ENCODE data around the gene PRKG2.

PRKG2 gene

GRCh38 chr4:81049907-81050306 lies 165.1 kb downstream of the PRKG2 start:
- H3K27me3 ChIP-seq (ENCODE audit: control insufficient read depth, insufficient read depth, low read length) = no peaks in the 10 kb centered on the region
- H3K4me1 ChIP-seq (ENCODE audit: control insufficient read depth, insufficient read depth, low read length) = no peaks in the 10 kb centered on the region
- H3K36me3 ChIP-seq (ENCODE audit: control insufficient read depth, insufficient read depth, low read length) = no peaks in the 10 kb centered on the region
- no peak overlapping the region for H3K9ac ChIP-seq (ENCODE audit: low read depth, low read length)
- H3K4me3 ChIP-seq (ENCODE audit: low read depth, low read length) = no peak overlapping the region
- H3K9me3 ChIP-seq (ENCODE audit: control insufficient read depth, insufficient read depth, low read length) = no peaks in the 10 kb centered on the region

DNA sequence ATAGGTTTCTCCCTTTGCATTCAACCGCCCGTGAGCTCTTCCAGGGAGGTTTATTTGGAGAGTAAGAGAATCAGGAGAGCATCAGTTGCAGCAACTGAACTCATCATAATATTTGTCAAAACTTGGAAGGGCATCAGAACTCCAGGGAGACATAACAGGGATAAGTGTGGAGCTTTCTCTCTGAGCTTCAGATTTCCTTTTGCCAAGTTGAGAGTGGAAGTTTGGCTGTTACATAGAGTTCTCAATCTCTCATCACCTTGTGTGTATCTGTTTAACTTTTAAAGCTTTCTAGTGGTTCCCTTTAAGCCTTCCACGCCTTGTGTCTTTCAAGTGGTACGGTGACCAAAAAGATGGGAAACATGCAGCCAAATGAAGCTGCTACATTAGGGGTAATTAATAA lies 165.7 kb downstream of the PRKG2 start:
- Histone ChIP-seq H3K9me3 (ENCODE audit: control insufficient read depth, insufficient read depth, low read length) (no peaks in the 10 kb centered on the region), H3K4me3 (ENCODE audit: low read depth, low read length) (no peak overlapping the region), H3K4me1 (ENCODE audit: control insufficient read depth, insufficient read depth, low read length) (no peaks in the 10 kb centered on the region), H3K36me3 (ENCODE audit: control insufficient read depth, insufficient read depth, low read length) (no peaks in the 10 kb centered on the region), H3K27me3 (ENCODE audit: control insufficient read depth, insufficient read depth, low read length) (no peaks in the 10 kb centered on the region), H3K9ac (ENCODE audit: low read depth, low read length) (no peak overlapping the region)

DNA sequence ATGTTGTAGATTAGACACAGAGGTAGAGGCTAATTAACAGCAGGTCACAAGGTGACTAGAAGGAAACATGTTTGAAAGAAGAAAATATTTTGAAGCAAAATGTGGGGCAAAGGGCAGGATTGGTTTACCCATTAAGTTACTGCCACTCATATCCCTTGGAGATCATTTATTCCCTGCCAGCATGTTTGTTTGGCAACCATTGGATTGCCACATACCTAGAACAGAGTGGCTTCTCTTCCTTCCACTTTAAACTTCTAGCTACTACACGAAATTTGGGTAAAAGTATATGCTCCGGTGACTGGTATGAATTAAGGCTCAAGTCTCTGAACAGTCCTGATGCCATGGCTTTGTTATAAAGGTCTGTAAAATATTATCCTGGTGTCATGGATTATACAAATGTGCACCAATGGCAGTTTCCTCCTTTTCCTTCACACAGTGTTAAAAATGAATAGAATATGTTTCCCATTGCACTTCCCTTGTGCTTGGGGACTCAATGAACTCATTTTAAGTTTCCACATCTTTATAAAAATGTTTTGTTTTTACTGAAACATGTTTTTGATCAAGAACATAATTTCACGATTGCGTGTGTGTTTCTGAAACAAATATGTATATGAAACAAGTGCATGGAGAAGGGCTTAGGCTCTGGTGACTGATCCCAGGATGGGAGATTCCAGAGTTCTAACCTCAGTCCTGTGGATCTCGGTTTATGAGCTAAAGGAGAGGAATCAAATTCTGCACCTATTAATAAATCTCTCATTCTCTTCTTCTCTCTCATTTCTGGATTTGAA lies 172.2 kb downstream of the PRKG2 start:
- Histone ChIP-seq H3K27me3 (ENCODE audit: control insufficient read depth, insufficient read depth, low read length) (no peaks in the 10 kb centered on the region), H3K9me3 (ENCODE audit: control insufficient read depth, insufficient read depth, low read length) (no peaks in the 10 kb centered on the region), H3K9ac (ENCODE audit: low read depth, low read length) (no peak overlapping the region), H3K4me3 (ENCODE audit: low read depth, low read length) (no peak overlapping the region), H3K4me1 (ENCODE audit: control insufficient read depth, insufficient read depth, low read length) (no peaks in the 10 kb centered on the region), H3K36me3 (ENCODE audit: control insufficient read depth, insufficient read depth, low read length) (no peaks in the 10 kb centered on the region)

GRCh38 chr4:81040012-81040659 lies 174.9 kb downstream of the PRKG2 start:
- Histone ChIP-seq H3K36me3 (ENCODE audit: control insufficient read depth, insufficient read depth, low read length) (no peaks in the 10 kb centered on the region), H3K27me3 (ENCODE audit: control insufficient read depth, insufficient read depth, low read length) (no peaks in the 10 kb centered on the region), H3K9ac (ENCODE audit: low read depth, low read length) (no peak overlapping the region), H3K4me1 (ENCODE audit: control insufficient read depth, insufficient read depth, low read length) (no peaks in the 10 kb centered on the region), H3K9me3 (ENCODE audit: control insufficient read depth, insufficient read depth, low read length) (no peaks in the 10 kb centered on the region), H3K4me3 (ENCODE audit: low read depth, low read length) (no peak overlapping the region)

GRCh38 chr4:81039351-81039972 lies 175.6 kb downstream of the PRKG2 start:
- H3K9me3 ChIP-seq (ENCODE audit: control insufficient read depth, insufficient read depth, low read length) = no peaks in the 10 kb centered on the region
- H3K4me3 ChIP-seq (ENCODE audit: low read depth, low read length) = no peak overlapping the region
- H3K27me3 ChIP-seq (ENCODE audit: control insufficient read depth, insufficient read depth, low read length) = no peaks in the 10 kb centered on the region
- no peak overlapping the region for H3K9ac ChIP-seq (ENCODE audit: low read depth, low read length)
- H3K4me1 ChIP-seq (ENCODE audit: control insufficient read depth, insufficient read depth, low read length) = no peaks in the 10 kb centered on the region
- no peaks in the 10 kb centered on the region for H3K36me3 ChIP-seq (ENCODE audit: control insufficient read depth, insufficient read depth, low read length)

GRCh38 chr4:81038636-81039350 lies 176.2 kb downstream of the PRKG2 start:
- H3K4me1 ChIP-seq (ENCODE audit: control insufficient read depth, insufficient read depth, low read length) = no peaks in the 10 kb centered on the region
- H3K9ac ChIP-seq (ENCODE audit: low read depth, low read length) = no peak overlapping the region
- H3K27me3 ChIP-seq (ENCODE audit: control insufficient read depth, insufficient read depth, low read length) = peaks cover 5% of the 10 kb centered on the region
- H3K9me3 ChIP-seq (ENCODE audit: control insufficient read depth, insufficient read depth, low read length) = no peaks in the 10 kb centered on the region
- no peak overlapping the region for H3K4me3 ChIP-seq (ENCODE audit: low read depth, low read length)
- no peaks in the 10 kb centered on the region for H3K36me3 ChIP-seq (ENCODE audit: control insufficient read depth, insufficient read depth, low read length)
